SK-N-SH treated with all-trans-retinoic acid at 6 μM for 48 hours (cell line): ENCODE results near the gene AXIN2.

Experiments
- ATAC-seq: fragments of 200-7000 bp; cut with Tn5 transposase; 3 replicates; pipeline ENCODE4 v1.9.1; 2020; ENCODE audit warnings: mild to moderate bottlenecking, moderate library complexity
- ARNTL ChIP-seq: fragments of 450-650 bp; formaldehyde crosslinking; IDR thresholded peaks from 2 replicates; pipeline ENCODE4 v1.5.0; 2020; ENCODE audit warnings: low read depth, mild to moderate bottlenecking, moderate library complexity, borderline replicate concordance
- BACH2 ChIP-seq: fragments of 250-450 bp; sonication (Bioruptor Pico); IDR thresholded peaks from 2 replicates; pipeline ENCODE4 v1.9.0; 2021; ENCODE audit warnings: mild to moderate bottlenecking, borderline replicate concordance
- CREB5 ChIP-seq: fragments of 250-450 bp; sonication (Bioruptor Pico); IDR thresholded peaks from 2 replicates; pipeline ENCODE4 v1.5.1; 2020; ENCODE audit warnings: low read depth, mild to moderate bottlenecking, moderate library complexity
- CSDC2 ChIP-seq: fragments of 250-450 bp; sonication (Bioruptor Pico); IDR thresholded peaks from 2 replicates; pipeline ENCODE4 v1.5.0; 2020; ENCODE audit warnings: mild to moderate bottlenecking, moderate library complexity
- CSRNP3 ChIP-seq: fragments of 250-450 bp; sonication (Bioruptor Pico); IDR thresholded peaks from 2 replicates; pipeline ENCODE4 v1.5.1; 2021; ENCODE audit warnings: mild to moderate bottlenecking, moderate library complexity
- ESRRG ChIP-seq: fragments of 250-450 bp; sonication (Bioruptor Pico); IDR thresholded peaks from 2 replicates; pipeline ENCODE4 v1.6.1; 2021; ENCODE audit warnings: mild to moderate bottlenecking
- ISL1 ChIP-seq: fragments of 250-450 bp; sonication (Bioruptor Pico); IDR thresholded peaks from 2 replicates; pipeline ENCODE4 v2.1.2; 2022; ENCODE audit warnings: mild to moderate bottlenecking, moderate library complexity
- OSR1 ChIP-seq: fragments of 250-450 bp; sonication (Bioruptor Pico); IDR thresholded peaks from 2 replicates; pipeline ENCODE4 v1.8.0; 2022; ENCODE audit warnings: moderate library complexity, mild to moderate bottlenecking, inconsistent platforms
- PATZ1 ChIP-seq: fragments of 250-450 bp; sonication (Bioruptor Pico); IDR thresholded peaks from 2 replicates; pipeline ENCODE4 v1.8.0; 2020; ENCODE audit warnings: mild to moderate bottlenecking, moderate library complexity, borderline replicate concordance
- POU6F1 ChIP-seq: fragments of 250-450 bp; sonication (Bioruptor Pico); IDR thresholded peaks from 2 replicates; pipeline ENCODE4 v1.8.0; 2021; ENCODE audit warnings: low read depth, mild to moderate bottlenecking, moderate library complexity, borderline replicate concordance
- PPARA ChIP-seq: fragments of 250-450 bp; sonication (Bioruptor Pico); IDR thresholded peaks from 2 replicates; pipeline ENCODE4 v1.5.0; 2020; ENCODE audit warnings: mild to moderate bottlenecking, borderline replicate concordance
- RARB ChIP-seq: fragments of 250-450 bp; sonication (Bioruptor Pico); IDR thresholded peaks from 2 replicates; pipeline ENCODE4 v1.8.0; 2021; ENCODE audit warnings: mild to moderate bottlenecking, moderate library complexity
- SNAI2 ChIP-seq: fragments of 250-450 bp; sonication (Bioruptor Pico); IDR thresholded peaks from 2 replicates; pipeline ENCODE4 v1.5.0; 2020; ENCODE audit warnings: mild to moderate bottlenecking, moderate library complexity
- TCF4 ChIP-seq: fragments of 250-450 bp; sonication (Bioruptor Pico); IDR thresholded peaks from 2 replicates; pipeline ENCODE4 v1.8.0; 2021; ENCODE audit warnings: mild to moderate bottlenecking, moderate library complexity, borderline replicate concordance
- TOX ChIP-seq: fragments of 250-450 bp; sonication (Bioruptor Pico); IDR thresholded peaks from 2 replicates; pipeline ENCODE4 v1.8.0; 2021; ENCODE audit warnings: mild to moderate bottlenecking, moderate library complexity, borderline replicate concordance
- TSHZ2 ChIP-seq: fragments of 250-450 bp; sonication (Bioruptor Pico); IDR thresholded peaks from 2 replicates; pipeline ENCODE4 v1.5.0; 2020; ENCODE audit warnings: mild to moderate bottlenecking, moderate library complexity
- ZC3H10 ChIP-seq: fragments of 250-450 bp; sonication (Bioruptor Pico); IDR thresholded peaks from 2 replicates; pipeline ENCODE4 v1.5.1; 2021; ENCODE audit warnings: mild to moderate bottlenecking, moderate library complexity
- ZFP3 ChIP-seq: fragments of 250-450 bp; sonication (Bioruptor Pico); IDR thresholded peaks from 2 replicates; pipeline ENCODE4 v1.5.0; 2020; ENCODE audit warnings: mild to moderate bottlenecking, moderate library complexity
- ZFP30 ChIP-seq: fragments of 450-650 bp; formaldehyde crosslinking; IDR thresholded peaks from 2 replicates; pipeline ENCODE4 v1.5.0; 2022; ENCODE audit warnings: mild to moderate bottlenecking, moderate library complexity
- ZNF70 ChIP-seq: fragments of 450-650 bp; formaldehyde crosslinking; IDR thresholded peaks from 2 replicates; pipeline ENCODE4 v1.5.0; 2020; ENCODE audit warnings: mild to moderate bottlenecking, moderate library complexity
- ZNF8 ChIP-seq: fragments of 450-650 bp; formaldehyde crosslinking; IDR thresholded peaks from 2 replicates; pipeline ENCODE4 v1.5.0; 2020; ENCODE audit warnings: mild to moderate bottlenecking, moderate library complexity

The AXIN2 gene

GRCh38 chr17:65514082-65514481 lies 47.4 kb downstream of the AXIN2 start:
- TF ChIP-seq ZFP30 (CRISPR knock-in tag) (no peak), POU6F1 (CRISPR knock-in tag) (no peak), ARNTL (CRISPR knock-in tag) (no peak), TSHZ2 (CRISPR knock-in tag) (no peak), ZNF8 (CRISPR knock-in tag) (no peak), CREB5 (CRISPR knock-in tag) (no peak), RARB (CRISPR knock-in tag) (no peak), ESRRG (CRISPR knock-in tag) (no peak), TOX (CRISPR knock-in tag) (no peak), OSR1 (no peak), ZNF70 (CRISPR knock-in tag) (no peak), BACH2 (CRISPR knock-in tag) (no peak), PPARA (CRISPR knock-in tag) (no peak), TCF4 (no peak), ISL1 (CRISPR knock-in tag) (no peak), CSDC2 (CRISPR knock-in tag) (no peak), SNAI2 (CRISPR knock-in tag) (no peak)
- TF ChIP-seq, all 23 proteins: peak for 0
- ATAC-seq, result no peak

GRCh38 chr17:65511316-65511715 lies 50.1 kb downstream of the AXIN2 start:
- no peak for ATAC-seq
- no peak for TF ChIP-seq CSDC2 (CRISPR knock-in tag)
- no peak for TF ChIP-seq ARNTL (CRISPR knock-in tag)
- no peak for TF ChIP-seq CSRNP3
- TF ChIP-seq PATZ1 (CRISPR knock-in tag), result no peak

GRCh38 chr17:65509032-65509431 lies 52.4 kb downstream of the AXIN2 start:
- ATAC-seq, result no peak
- TF ChIP-seq ZFP30 (CRISPR knock-in tag), result no peak
- no peak for TF ChIP-seq ZNF70 (CRISPR knock-in tag)
- no peak for TF ChIP-seq TSHZ2 (CRISPR knock-in tag)
- TF ChIP-seq ARNTL (CRISPR knock-in tag), result no peak
- TF ChIP-seq PATZ1 (CRISPR knock-in tag), result no peak
- no peak for TF ChIP-seq OSR1
- no peak for TF ChIP-seq SNAI2 (CRISPR knock-in tag)
- TF ChIP-seq TOX (CRISPR knock-in tag), result no peak
- no peak for TF ChIP-seq TCF4
- no peak for TF ChIP-seq POU6F1 (CRISPR knock-in tag)
- TF ChIP-seq BACH2 (CRISPR knock-in tag), result no peak
- no peak for TF ChIP-seq ZC3H10 (CRISPR knock-in tag)
- TF ChIP-seq ISL1 (CRISPR knock-in tag), result no peak
- no peak for TF ChIP-seq ESRRG (CRISPR knock-in tag)
- no peak for TF ChIP-seq ZFP3 (CRISPR knock-in tag)
